DND-41 (cell line): Measurements from ENCODE around the gene IL15.

Experiments
- ATAC-seq: fragments of 200-7000 bp; cut with Tn5 transposase; 3 replicates; pipeline ENCODE4 v1.9.1; 2021; ENCODE audit warnings: low read depth; ENCODE audit not compliant: insufficient read depth
- DNase-seq: peaks from one replicate; pipeline ENCODE4 v3.0.0-alpha.2; 2020
- H2AFZ ChIP-seq: 2 replicates; pipeline ENCODE4 v1.6.0; 2012; ENCODE audit warnings: low read depth, low read length
- H3K27ac ChIP-seq: 2 replicates; pipeline ENCODE4 v1.5.1; 2012; ENCODE audit warnings: low read length, inconsistent platforms
- H3K27me3 ChIP-seq: fragments of 200-600 bp; sonication (generic); 2 replicates; pipeline ENCODE4 v1.6.0; 2012; ENCODE audit warnings: low read length, mild to moderate bottlenecking, inconsistent platforms; ENCODE audit not compliant: insufficient read depth, poor library complexity
- H3K36me3 ChIP-seq: 2 replicates; pipeline ENCODE4 v1.5.1; 2012; ENCODE audit warnings: low read length, inconsistent platforms; ENCODE audit not compliant: insufficient read depth
- H3K4me1 ChIP-seq: 2 replicates; pipeline ENCODE4 v1.5.1; 2012; ENCODE audit warnings: mild to moderate bottlenecking, low read length; ENCODE audit not compliant: insufficient read depth
- H3K4me2 ChIP-seq: 2 replicates; pipeline ENCODE4 v1.6.0; 2012; ENCODE audit warnings: mild to moderate bottlenecking, moderate library complexity, low read length, inconsistent platforms; ENCODE audit not compliant: insufficient read depth
- H3K4me3 ChIP-seq, 2 experiments: fragments of 200-600 bp in 1 of 2; shearing (Covaris generic) in 1 of 2; 2 replicates each; pipeline ENCODE4 v1.5.1; 2012 to 2016; ENCODE audit warnings: inconsistent platforms in 2 of 2, low read length in 2 of 2, mild to moderate bottlenecking in 2 of 2, low read depth in 1 of 2, moderate library complexity in 1 of 2
- H3K79me2 ChIP-seq: 2 replicates; pipeline ENCODE4 v1.6.0; 2012; ENCODE audit warnings: low read length, inconsistent platforms; ENCODE audit not compliant: insufficient read depth
- H3K9ac ChIP-seq: 2 replicates; pipeline ENCODE4 v1.6.0; 2012; ENCODE audit warnings: low read depth, mild to moderate bottlenecking, inconsistent platforms, low read length, moderate library complexity
- H3K9me3 ChIP-seq: 2 replicates; pipeline ENCODE4 v1.5.1; 2012; ENCODE audit warnings: low read length, moderate library complexity, mild to moderate bottlenecking, inconsistent platforms; ENCODE audit not compliant: insufficient read depth, severe bottlenecking
- H4K20me1 ChIP-seq: 2 replicates; pipeline ENCODE4 v1.6.0; 2012; ENCODE audit warnings: low read length; ENCODE audit not compliant: insufficient read depth
- EZH2 ChIP-seq: IDR thresholded peaks from 3 replicates; pipeline ENCODE4 v1.6.1; 2012; ENCODE audit warnings: borderline replicate concordance, low read depth, mild to moderate bottlenecking, moderate library complexity, low read length, inconsistent platforms; ENCODE audit not compliant: severe bottlenecking
- TF ChIP-seq, protein P1 (sequence below): IDR thresholded peaks from 2 replicates; pipeline ENCODE4 v1.5.1; 2012; ENCODE audit warnings: borderline replicate concordance, low read length, moderate library complexity, mild to moderate bottlenecking; ENCODE audit not compliant: poor library complexity, severe bottlenecking; ENCODE audit errors: extremely low read depth

IL15 gene

DNA sequence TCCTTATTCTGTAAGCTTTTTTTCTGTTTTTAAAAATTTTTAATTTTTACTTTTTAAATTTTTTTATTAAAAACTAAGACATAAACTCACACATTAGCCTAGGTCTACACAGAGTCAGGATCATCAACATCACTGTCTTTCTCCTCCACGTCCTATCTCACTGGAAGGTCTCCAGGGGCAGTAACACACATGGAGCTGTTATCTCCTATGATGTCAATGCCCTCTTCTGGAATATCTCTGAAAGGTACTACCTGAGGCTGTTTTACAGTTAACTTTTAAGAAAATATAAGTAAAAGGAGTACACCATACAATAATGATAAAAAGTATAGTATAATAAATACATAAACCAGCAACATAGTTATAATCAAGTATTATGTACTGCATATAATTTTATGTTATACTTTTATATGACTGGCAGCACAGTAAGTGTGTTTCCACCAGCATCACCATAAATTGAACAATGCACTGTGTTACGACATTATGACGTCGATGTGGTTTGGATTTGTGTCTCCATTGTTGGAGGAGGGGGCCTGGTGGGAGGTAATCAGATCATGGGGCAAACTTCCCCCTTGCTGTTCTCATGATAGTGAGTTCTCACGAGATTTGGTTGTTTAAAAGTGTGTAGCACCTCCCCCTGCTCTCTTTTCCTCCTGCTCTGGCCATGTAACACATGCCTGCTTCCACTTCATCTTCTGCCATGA lies 21.3 kb downstream of the IL15 start:
- H3K79me2 ChIP-seq, result no peaks in the 10 kb centered on the region
- no peak overlapping the region for H3K4me2 ChIP-seq
- no peak for DNase-seq
- no peak overlapping the region for H3K9ac ChIP-seq
- no peaks in the 10 kb centered on the region for H3K9me3 ChIP-seq
- H3K36me3 ChIP-seq, result no peaks in the 10 kb centered on the region
- H4K20me1 ChIP-seq, result no peaks in the 10 kb centered on the region
- no peak overlapping the region for H3K4me3 ChIP-seq
- H2AFZ ChIP-seq, result no peak overlapping the region
- TF ChIP-seq, protein P1, sequence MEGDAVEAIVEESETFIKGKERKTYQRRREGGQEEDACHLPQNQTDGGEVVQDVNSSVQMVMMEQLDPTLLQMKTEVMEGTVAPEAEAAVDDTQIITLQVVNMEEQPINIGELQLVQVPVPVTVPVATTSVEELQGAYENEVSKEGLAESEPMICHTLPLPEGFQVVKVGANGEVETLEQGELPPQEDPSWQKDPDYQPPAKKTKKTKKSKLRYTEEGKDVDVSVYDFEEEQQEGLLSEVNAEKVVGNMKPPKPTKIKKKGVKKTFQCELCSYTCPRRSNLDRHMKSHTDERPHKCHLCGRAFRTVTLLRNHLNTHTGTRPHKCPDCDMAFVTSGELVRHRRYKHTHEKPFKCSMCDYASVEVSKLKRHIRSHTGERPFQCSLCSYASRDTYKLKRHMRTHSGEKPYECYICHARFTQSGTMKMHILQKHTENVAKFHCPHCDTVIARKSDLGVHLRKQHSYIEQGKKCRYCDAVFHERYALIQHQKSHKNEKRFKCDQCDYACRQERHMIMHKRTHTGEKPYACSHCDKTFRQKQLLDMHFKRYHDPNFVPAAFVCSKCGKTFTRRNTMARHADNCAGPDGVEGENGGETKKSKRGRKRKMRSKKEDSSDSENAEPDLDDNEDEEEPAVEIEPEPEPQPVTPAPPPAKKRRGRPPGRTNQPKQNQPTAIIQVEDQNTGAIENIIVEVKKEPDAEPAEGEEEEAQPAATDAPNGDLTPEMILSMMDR, result no peak
- TF ChIP-seq EZH2, result no peak
- ATAC-seq, result no peak
- H3K4me1 ChIP-seq, result no peaks in the 10 kb centered on the region
- H3K27me3 ChIP-seq, result no peaks in the 10 kb centered on the region
- H3K27ac ChIP-seq, result no peak overlapping the region

DNA sequence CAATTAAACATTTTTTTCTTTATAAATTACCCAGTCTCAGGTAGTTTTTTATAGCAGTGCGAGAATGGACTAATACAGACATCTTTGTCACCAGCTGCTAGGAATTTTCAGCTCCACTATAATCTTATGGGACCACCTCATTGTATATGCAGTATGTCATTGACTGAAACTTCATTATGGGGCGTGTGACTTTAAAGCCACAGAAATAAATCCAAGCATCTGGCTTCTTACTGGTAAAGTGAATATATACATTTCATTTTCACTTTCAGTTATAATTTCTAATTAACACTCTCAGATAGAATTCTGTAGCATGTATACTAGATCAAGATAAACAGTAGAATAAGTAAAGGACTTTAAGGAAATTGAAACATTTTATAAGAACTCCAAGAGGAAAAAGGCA lies 21.9 kb downstream of the IL15 start:
- Histone ChIP-seq H3K9ac (no peak overlapping the region), H3K4me2 (no peak overlapping the region), H3K36me3 (no peaks in the 10 kb centered on the region), H3K27ac (no peak overlapping the region), H2AFZ (no peak overlapping the region), H3K4me3 (no peak overlapping the region), H3K4me1 (no peaks in the 10 kb centered on the region), H4K20me1 (no peaks in the 10 kb centered on the region), H3K27me3 (no peaks in the 10 kb centered on the region), H3K79me2 (no peaks in the 10 kb centered on the region), H3K9me3 (no peaks in the 10 kb centered on the region)
- TF ChIP-seq, protein P1, result no peak
- no peak for TF ChIP-seq EZH2
- ATAC-seq (0 out of 3 replicates have a peak, but pooled peaks have one; percentile 35), DNase-seq (no peak)

DNA sequence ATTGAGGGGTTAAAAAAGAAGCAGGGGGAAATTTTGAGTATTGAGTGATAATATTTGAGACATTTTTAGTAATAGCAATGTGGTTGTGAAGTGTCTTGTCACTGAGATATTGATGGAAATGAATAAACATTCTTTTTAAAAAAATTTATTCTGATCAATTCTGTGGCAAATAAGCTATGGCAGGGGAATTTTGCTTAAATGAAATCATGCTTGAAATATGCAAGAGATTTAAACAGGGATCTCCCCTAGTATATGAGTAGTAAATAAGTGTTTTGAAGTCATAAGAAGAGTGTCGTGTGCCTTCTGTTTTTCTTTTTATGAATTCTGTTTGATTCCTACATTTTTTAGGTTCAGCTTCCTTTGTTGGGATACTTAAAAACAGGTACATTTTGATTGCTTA lies 23.2 kb downstream of the IL15 start:
- H3K27ac ChIP-seq, result no peak overlapping the region
- ATAC-seq (no peak), DNase-seq (no peak)
- TF ChIP-seq EZH2, result no peak
- TF ChIP-seq, protein P1, result no peak
- H3K36me3 ChIP-seq, result no peaks in the 10 kb centered on the region
- no peak overlapping the region for H3K4me3 ChIP-seq
- H3K79me2 ChIP-seq, result no peaks in the 10 kb centered on the region
- no peaks in the 10 kb centered on the region for H3K9me3 ChIP-seq
- no peak overlapping the region for H3K9ac ChIP-seq
- no peak overlapping the region for H2AFZ ChIP-seq
- H4K20me1 ChIP-seq, result no peaks in the 10 kb centered on the region
- H3K4me1 ChIP-seq, result no peaks in the 10 kb centered on the region
- no peaks in the 10 kb centered on the region for H3K27me3 ChIP-seq
- H3K4me2 ChIP-seq, result no peak overlapping the region
